H9 (cell line): ENCODE measurements around the gene SOCS7. TPM values are rescaled to one million over a fixed set of nuclear protein-coding genes. Genes with fewer than 3 reads are reported as not detected.

Experiments used
- DNase-seq: peaks from one replicate; pipeline ENCODE4 v3.0.0-alpha.2; 2017
- H2AFZ ChIP-seq: one replicate; pipeline ENCODE4 v1.6.1; 2013; ENCODE audit warnings: mild to moderate bottlenecking, low read length, control low read depth, moderate library complexity
- H2AK5ac ChIP-seq: 2 replicates; pipeline ENCODE4 v1.6.1; 2013; ENCODE audit warnings: low read length, control low read depth, mixed read lengths; ENCODE audit not compliant: insufficient read length
- H2BK120ac ChIP-seq: one replicate; pipeline ENCODE4 v1.6.1; 2013; ENCODE audit warnings: low read depth, mild to moderate bottlenecking, low read length, control low read depth, inconsistent platforms; ENCODE audit not compliant: poor library complexity, severe bottlenecking
- H2BK12ac ChIP-seq: 2 replicates; pipeline ENCODE4 v1.6.1; 2013; ENCODE audit warnings: low read length, control low read depth, mixed read lengths, low read depth; ENCODE audit not compliant: insufficient read length
- H2BK15ac ChIP-seq: 2 replicates; pipeline ENCODE4 v1.6.1; 2013; ENCODE audit warnings: low read depth, low read length, control low read depth
- H2BK20ac ChIP-seq: one replicate; pipeline ENCODE4 v1.6.1; 2013; ENCODE audit warnings: low read depth, mild to moderate bottlenecking, low read length, control low read depth, inconsistent platforms; ENCODE audit not compliant: poor library complexity, severe bottlenecking
- H2BK5ac ChIP-seq: 2 replicates; pipeline ENCODE4 v1.6.1; 2013; ENCODE audit warnings: low read length, control low read depth, mixed read lengths; ENCODE audit not compliant: insufficient read length
- H3K14ac ChIP-seq: 2 replicates; pipeline ENCODE4 v1.6.1; 2013; ENCODE audit warnings: low read length, control low read depth; ENCODE audit not compliant: insufficient read depth
- H3K18ac ChIP-seq: 2 replicates; pipeline ENCODE4 v1.6.1; 2013; ENCODE audit warnings: low read depth, mild to moderate bottlenecking, mixed read lengths, low read length, control low read depth; ENCODE audit not compliant: insufficient read length
- H3K23ac ChIP-seq: 2 replicates; pipeline ENCODE4 v1.6.1; 2013; ENCODE audit warnings: low read length, control low read depth, mixed read lengths, low read depth; ENCODE audit not compliant: insufficient read length
- H3K23me2 ChIP-seq: 2 replicates; pipeline ENCODE4 v1.6.1; 2013; ENCODE audit warnings: low read depth, mild to moderate bottlenecking, mixed read lengths, low read length, control low read depth; ENCODE audit not compliant: insufficient read length, poor library complexity, severe bottlenecking
- H3K27ac ChIP-seq: 2 replicates; pipeline ENCODE4 v1.5.1; 2013; ENCODE audit warnings: low read length, control low read depth, mixed read lengths, low read depth; ENCODE audit not compliant: insufficient read length
- H3K27me3 ChIP-seq: 2 replicates; pipeline ENCODE4 v1.6.1; 2013; ENCODE audit warnings: low read length, control low read depth, inconsistent platforms; ENCODE audit not compliant: insufficient read depth
- H3K4ac ChIP-seq: 2 replicates; pipeline ENCODE4 v1.6.1; 2013; ENCODE audit warnings: low read depth, mild to moderate bottlenecking, control low read depth, inconsistent platforms, low read length, moderate library complexity
- H3K4me1 ChIP-seq: 2 replicates; pipeline ENCODE4 v1.6.1; 2013; ENCODE audit warnings: low read length, control low read depth, inconsistent platforms; ENCODE audit not compliant: insufficient read depth
- H3K4me2 ChIP-seq: 2 replicates; pipeline ENCODE4 v1.6.1; 2013; ENCODE audit warnings: low read length, control low read depth, mixed read lengths; ENCODE audit not compliant: insufficient read length, insufficient read depth
- H3K56ac ChIP-seq: 2 replicates; pipeline ENCODE4 v1.6.1; 2013; ENCODE audit warnings: low read depth, mild to moderate bottlenecking, mixed read lengths, low read length, control low read depth; ENCODE audit not compliant: insufficient read length
- H3K79me1 ChIP-seq: 2 replicates; pipeline ENCODE4 v1.6.1; 2013; ENCODE audit warnings: low read depth, mild to moderate bottlenecking, moderate library complexity, low read length, control low read depth, inconsistent platforms; ENCODE audit not compliant: insufficient read depth, poor library complexity, severe bottlenecking
- H3K79me2 ChIP-seq: 2 replicates; pipeline ENCODE4 v1.6.1; 2013; ENCODE audit warnings: low read length, control low read depth, inconsistent platforms; ENCODE audit not compliant: insufficient read depth
- H3K9ac ChIP-seq: 2 replicates; pipeline ENCODE4 v1.6.1; 2013; ENCODE audit warnings: low read length, control low read depth, mixed read lengths; ENCODE audit not compliant: insufficient read length; ENCODE audit errors: extremely low read depth
- H3K9me3 ChIP-seq: one replicate; pipeline ENCODE4 v1.6.1; 2013; ENCODE audit warnings: low read depth, low read length, inconsistent platforms; ENCODE audit not compliant: control insufficient read depth
- H3T11ph ChIP-seq: one replicate; pipeline ENCODE4 v1.6.1; 2013; ENCODE audit warnings: mild to moderate bottlenecking, low read length, control low read depth, inconsistent platforms
- H4K20me1 ChIP-seq: one replicate; pipeline ENCODE4 v1.6.1; 2013; ENCODE audit not compliant: control insufficient read depth, insufficient read length, insufficient read depth
- H4K5ac ChIP-seq: 2 replicates; pipeline ENCODE4 v1.6.1; 2013; ENCODE audit warnings: low read depth, mild to moderate bottlenecking, mixed read lengths, low read length, control low read depth; ENCODE audit not compliant: insufficient read length
- H4K8ac ChIP-seq: replicated peaks from 2 replicates; pipeline ENCODE4 v1.6.1; 2013; ENCODE audit warnings: low read length, control low read depth, mixed read lengths, low read depth; ENCODE audit not compliant: insufficient read length
- H4K91ac ChIP-seq: 2 replicates; pipeline ENCODE4 v1.6.1; 2013; ENCODE audit warnings: low read depth, mild to moderate bottlenecking, moderate library complexity, mixed read lengths, low read length, control low read depth; ENCODE audit not compliant: insufficient read length
- H3K27ac Mint-ChIP-seq, 3 experiments: 2 replicates in 2 of 3; 3 replicates in 1 of 3; pipeline ENCODE4 v1.8.0; 2020 to 2021; ENCODE audit warnings: mixed read lengths in 3 of 3, mild to moderate bottlenecking in 1 of 3, moderate library complexity in 1 of 3
- H3K27me3 Mint-ChIP-seq: 2 replicates; pipeline ENCODE4 v1.8.0; 2021; ENCODE audit warnings: low read depth, mild to moderate bottlenecking, moderate library complexity, mixed read lengths
- H3K36me3 Mint-ChIP-seq, 3 experiments: 2 replicates in 2 of 3; 3 replicates in 1 of 3; pipeline ENCODE4 v1.8.0; 2020 to 2021; ENCODE audit warnings: low read depth in 3 of 3, mixed read lengths in 3 of 3; ENCODE audit not compliant: insufficient read depth in 1 of 3
- H3K4me1 Mint-ChIP-seq, 2 experiments: 2 replicates each; pipeline ENCODE4 v1.8.0; 2020; ENCODE audit warnings: mixed read lengths in 2 of 2
- H3K4me3 Mint-ChIP-seq, 2 experiments: 2 replicates in 1 of 2; 3 replicates in 1 of 2; pipeline ENCODE4 v1.8.0; 2020 to 2021; ENCODE audit warnings: mild to moderate bottlenecking in 2 of 2, mixed read lengths in 2 of 2, moderate library complexity in 1 of 2
- H3K9me3 Mint-ChIP-seq, 2 experiments: 2 replicates in 1 of 2; 3 replicates in 1 of 2; pipeline ENCODE4 v1.8.0; 2020; ENCODE audit warnings: mild to moderate bottlenecking in 2 of 2, mixed read lengths in 2 of 2, moderate library complexity in 1 of 2
- WGBS: extraction: QIAGEN DNeasy Blood & Tissue Kit; methylation state at CpG from one replicate; pipeline ENCODE4 v1.1.7; 2013; ENCODE audit warnings: missing lambda C conversion rate, low lambda C conversion rate, mixed read lengths; ENCODE audit not compliant: insufficient read length; ENCODE audit errors: extremely low coverage; 5-methylcytosine and 5-hydroxymethylcytosine counted together
- total RNA-seq: library from RNA; stranded (reverse); gene quantifications from 2 replicates; pipeline ENCODE4 v1.2.1, GENCODE V29; 2021
- TF ChIP-seq, protein P1 (sequence below): fragments of 200-600 bp; sonication (generic); conservative IDR thresholded peaks from 3 replicates; pipeline ENCODE4 v1.8.0; 2021; ENCODE audit warnings: antibody characterized with exemption, mild to moderate bottlenecking

Gene SOCS7
- total RNA-seq, 1 experiment from 2014 or later, result 31.0 TPM

DNA sequence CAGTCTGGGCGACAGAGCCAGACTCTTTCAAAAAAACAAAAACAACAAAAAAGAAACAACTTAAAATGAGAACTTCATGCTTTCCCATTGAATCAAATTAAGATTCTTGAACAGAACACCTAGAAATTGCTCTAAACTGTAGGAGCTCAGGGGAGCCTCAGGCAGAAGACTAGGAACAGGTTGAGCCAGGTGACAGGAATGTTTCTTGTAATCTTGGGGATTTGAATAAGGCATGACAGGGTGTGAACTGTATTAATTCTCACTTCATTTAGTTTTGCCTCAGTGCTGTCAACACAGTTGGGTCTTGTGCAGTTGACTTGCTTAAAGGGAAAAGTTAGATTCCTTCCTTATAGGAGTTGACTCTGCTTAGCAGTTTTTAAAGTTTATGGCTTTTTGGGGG, 27.8 kb downstream of the SOCS7 start:
- no peak overlapping the region for H3K14ac ChIP-seq
- no CpG with 5 or more reads among the region's 1 CpG for whole genome bisulfite sequencing
- H4K8ac ChIP-seq, result no peak overlapping the region
- no peaks in the 10 kb centered on the region for H3K9me3 ChIP-seq
- H2BK15ac ChIP-seq, result no peak overlapping the region
- no peak overlapping the region for H3K27ac ChIP-seq
- DNase-seq, result no peak
- no peak overlapping the region for H3K23ac ChIP-seq
- no peaks in the 10 kb centered on the region for H3K79me1 ChIP-seq
- no peaks in the 10 kb centered on the region for H3K27me3 Mint-ChIP-seq
- no peak overlapping the region for H2AK5ac ChIP-seq
- H2BK20ac ChIP-seq, result no peak overlapping the region
- TF ChIP-seq, protein P1, sequence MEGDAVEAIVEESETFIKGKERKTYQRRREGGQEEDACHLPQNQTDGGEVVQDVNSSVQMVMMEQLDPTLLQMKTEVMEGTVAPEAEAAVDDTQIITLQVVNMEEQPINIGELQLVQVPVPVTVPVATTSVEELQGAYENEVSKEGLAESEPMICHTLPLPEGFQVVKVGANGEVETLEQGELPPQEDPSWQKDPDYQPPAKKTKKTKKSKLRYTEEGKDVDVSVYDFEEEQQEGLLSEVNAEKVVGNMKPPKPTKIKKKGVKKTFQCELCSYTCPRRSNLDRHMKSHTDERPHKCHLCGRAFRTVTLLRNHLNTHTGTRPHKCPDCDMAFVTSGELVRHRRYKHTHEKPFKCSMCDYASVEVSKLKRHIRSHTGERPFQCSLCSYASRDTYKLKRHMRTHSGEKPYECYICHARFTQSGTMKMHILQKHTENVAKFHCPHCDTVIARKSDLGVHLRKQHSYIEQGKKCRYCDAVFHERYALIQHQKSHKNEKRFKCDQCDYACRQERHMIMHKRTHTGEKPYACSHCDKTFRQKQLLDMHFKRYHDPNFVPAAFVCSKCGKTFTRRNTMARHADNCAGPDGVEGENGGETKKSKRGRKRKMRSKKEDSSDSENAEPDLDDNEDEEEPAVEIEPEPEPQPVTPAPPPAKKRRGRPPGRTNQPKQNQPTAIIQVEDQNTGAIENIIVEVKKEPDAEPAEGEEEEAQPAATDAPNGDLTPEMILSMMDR, result no peak
- H3K27me3 ChIP-seq, result no peaks in the 10 kb centered on the region
- no peak overlapping the region for H2BK5ac ChIP-seq
- no peak overlapping the region for H3K18ac ChIP-seq
- peaks cover 18 to 52% (median 34%) of the 10 kb centered on the region in 3 experiments for H3K36me3 Mint-ChIP-seq
- H2AFZ ChIP-seq, result no peak overlapping the region
- no peak overlapping the region for H3K9ac ChIP-seq
- H3K56ac ChIP-seq, result no peak overlapping the region
- no peak overlapping the region for H3K4ac ChIP-seq
- no peaks in the 10 kb centered on the region for H4K20me1 ChIP-seq
- H3K4me2 ChIP-seq, result no peak overlapping the region
- H3K9me3 Mint-ChIP-seq, result no peaks in the 10 kb centered on the region
- no peak overlapping the region for H4K5ac ChIP-seq
- H3K23me2 ChIP-seq, result no peaks in the 10 kb centered on the region
- H3K4me1 Mint-ChIP-seq, result no peaks in the 10 kb centered on the region
- no peak overlapping the region for H3K27ac Mint-ChIP-seq
- H2BK12ac ChIP-seq, result no peak overlapping the region
- no peaks in the 10 kb centered on the region for H3K4me1 ChIP-seq
- no peak overlapping the region for H3T11ph ChIP-seq
- no peak overlapping the region for H2BK120ac ChIP-seq
- H4K91ac ChIP-seq, result no peak overlapping the region
- H3K4me3 Mint-ChIP-seq, result no peak overlapping the region
- H3K79me2 ChIP-seq, result no peaks in the 10 kb centered on the region
